Fibroblast of lung (primary cell): Measurements from ENCODE around the gene DOLPP1.

Source experiments
- EZH2 ChIP-seq: IDR thresholded peaks from 2 replicates; pipeline ENCODE4 v1.5.1; 2012; ENCODE audit warnings: low read length, control low read depth, mild to moderate bottlenecking; ENCODE audit errors: missing control alignments
- TF ChIP-seq, protein P1 (sequence below), 2 donors: IDR thresholded peaks in 1 of 2; conservative IDR thresholded peaks in 1 of 2; 1 replicate in 1 of 2; 2 replicates in 1 of 2; pipeline ENCODE4 v1.5.1; 2011 to 2012; ENCODE audit warnings: low read length in 2 of 2, control low read depth in 1 of 2, inconsistent platforms in 1 of 2, low read depth in 1 of 2, mild to moderate bottlenecking in 1 of 2

DNA sequence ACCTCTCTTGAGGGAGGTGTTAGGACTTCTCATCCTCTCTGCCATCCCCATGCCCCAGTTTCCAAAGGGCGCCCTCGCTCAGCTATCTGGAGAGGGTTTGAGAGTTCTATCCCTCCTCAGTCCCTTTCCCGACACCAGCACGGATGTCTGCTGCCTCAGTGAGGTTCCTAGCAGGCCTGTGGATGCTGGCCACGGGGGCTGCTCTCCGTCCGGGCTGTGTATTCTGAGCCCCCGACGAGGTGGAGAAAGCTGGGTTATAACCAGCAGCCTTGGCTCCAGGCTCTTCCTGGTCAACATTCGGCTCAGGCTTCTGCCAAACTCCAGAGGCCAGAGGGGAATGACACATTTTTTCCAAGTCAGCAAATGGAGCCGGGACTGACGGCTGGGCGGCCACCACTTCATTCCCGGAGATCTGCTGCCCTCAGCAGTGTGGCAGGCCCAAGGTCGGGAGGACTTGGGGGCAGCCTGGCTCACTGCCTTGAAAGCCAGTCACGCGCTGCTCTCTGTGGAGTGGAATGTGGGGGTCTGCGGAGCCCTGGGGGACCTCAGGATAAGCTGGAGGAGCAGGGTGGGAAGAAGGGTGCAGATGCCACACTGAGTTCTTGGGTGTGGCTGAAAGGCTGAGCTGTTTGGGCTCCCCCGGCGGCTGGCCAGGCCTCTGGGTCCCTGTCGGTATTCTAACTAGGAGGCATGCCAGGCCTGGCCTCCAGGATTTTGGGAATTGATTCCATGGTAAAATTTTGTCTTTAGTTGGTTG lies 57.7 kb downstream of the DOLPP1 start:
- TF ChIP-seq, protein P1, sequence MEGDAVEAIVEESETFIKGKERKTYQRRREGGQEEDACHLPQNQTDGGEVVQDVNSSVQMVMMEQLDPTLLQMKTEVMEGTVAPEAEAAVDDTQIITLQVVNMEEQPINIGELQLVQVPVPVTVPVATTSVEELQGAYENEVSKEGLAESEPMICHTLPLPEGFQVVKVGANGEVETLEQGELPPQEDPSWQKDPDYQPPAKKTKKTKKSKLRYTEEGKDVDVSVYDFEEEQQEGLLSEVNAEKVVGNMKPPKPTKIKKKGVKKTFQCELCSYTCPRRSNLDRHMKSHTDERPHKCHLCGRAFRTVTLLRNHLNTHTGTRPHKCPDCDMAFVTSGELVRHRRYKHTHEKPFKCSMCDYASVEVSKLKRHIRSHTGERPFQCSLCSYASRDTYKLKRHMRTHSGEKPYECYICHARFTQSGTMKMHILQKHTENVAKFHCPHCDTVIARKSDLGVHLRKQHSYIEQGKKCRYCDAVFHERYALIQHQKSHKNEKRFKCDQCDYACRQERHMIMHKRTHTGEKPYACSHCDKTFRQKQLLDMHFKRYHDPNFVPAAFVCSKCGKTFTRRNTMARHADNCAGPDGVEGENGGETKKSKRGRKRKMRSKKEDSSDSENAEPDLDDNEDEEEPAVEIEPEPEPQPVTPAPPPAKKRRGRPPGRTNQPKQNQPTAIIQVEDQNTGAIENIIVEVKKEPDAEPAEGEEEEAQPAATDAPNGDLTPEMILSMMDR (conservative IDR thresholded peaks at IDR 0.05 in 1 of 2, IDR thresholded peaks at IDR 0.05 in 1 of 2; ENCODE audit: low read depth in 1 of 2, low read length in 2 of 2), result no peak
- TF ChIP-seq EZH2, result no peak
